Memory B cell (primary cell): Measurements from ENCODE around the gene FUT1.
"Not testable (repeated sequence)": the region's sequence is repeated elsewhere in the genome, so short reads cannot be mapped to it uniquely, and the experiment has no call there.

Experiments
- ATAC-seq: fragments of 150-1000 bp; cut with Tn5 transposase; 2 replicates; pipeline ENCODE4 v1.10.0; 2021; ENCODE audit warnings: low read depth, mild to moderate bottlenecking, moderate library complexity
- DNase-seq, 2 donors: peaks; one replicate each; pipeline ENCODE4 v3.0.0; 2022; ENCODE audit warnings: low spot score in 2 of 2
- H3K27ac Mint-ChIP-seq: one replicate; pipeline ENCODE4 v1.8.0; 2022; ENCODE audit warnings: mild to moderate bottlenecking, moderate library complexity, mixed read lengths
- H3K27me3 Mint-ChIP-seq: one replicate; pipeline ENCODE4 v1.8.0; 2022; ENCODE audit warnings: mixed read lengths
- H3K36me3 Mint-ChIP-seq: one replicate; pipeline ENCODE4 v1.8.0; 2022; ENCODE audit warnings: mild to moderate bottlenecking, mixed read lengths
- H3K4me1 Mint-ChIP-seq: one replicate; pipeline ENCODE4 v1.8.0; 2022; ENCODE audit warnings: mixed read lengths
- H3K4me3 Mint-ChIP-seq: one replicate; pipeline ENCODE4 v1.8.0; 2022; ENCODE audit warnings: mild to moderate bottlenecking, moderate library complexity, mixed read lengths
- H3K9me3 Mint-ChIP-seq: one replicate; pipeline ENCODE4 v1.8.0; 2022; ENCODE audit warnings: mixed read lengths

The FUT1 gene

DNA sequence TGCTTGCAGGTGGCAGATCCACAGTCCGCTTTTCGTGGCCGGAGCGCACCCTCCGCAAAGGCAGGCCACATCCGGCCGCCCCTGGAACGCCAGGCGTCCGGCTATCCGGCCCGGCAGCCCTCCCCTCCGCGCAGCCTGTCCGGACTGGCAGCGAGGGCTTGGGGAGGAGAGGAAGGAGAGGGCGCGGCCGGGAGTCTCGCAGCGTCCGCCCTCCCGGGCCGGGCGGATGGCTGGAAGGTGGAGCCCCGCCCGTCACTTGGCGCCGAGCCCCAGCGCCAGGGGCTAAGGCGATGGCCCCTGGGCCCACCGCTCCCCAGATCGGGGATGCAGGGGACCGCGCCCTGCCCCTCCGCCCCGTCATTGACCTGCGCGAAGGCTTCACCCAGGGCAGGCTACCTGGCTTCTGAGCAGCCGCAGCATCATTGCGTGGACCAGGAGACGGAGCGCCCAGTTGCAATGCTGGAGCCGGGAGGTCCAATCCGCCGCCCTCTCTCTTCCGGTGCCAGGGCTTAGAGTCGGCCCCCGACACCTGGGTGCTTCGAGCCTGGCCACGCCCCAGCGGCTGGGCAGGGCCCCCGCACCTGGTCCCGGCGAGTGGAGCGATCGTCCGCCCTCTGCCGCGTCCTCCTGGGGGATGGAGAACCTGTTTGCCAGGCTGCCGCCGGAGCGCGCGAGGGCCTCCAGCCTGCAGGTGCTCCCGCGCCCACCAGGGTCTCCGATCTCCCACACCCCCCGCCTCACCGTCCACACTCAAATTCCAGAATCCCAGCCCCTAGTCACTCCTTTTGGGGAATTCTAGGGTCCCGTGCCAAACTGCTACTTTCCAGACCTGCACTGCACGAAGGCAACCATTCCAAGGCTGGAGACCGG, at the start of gene FUT1:
FUT1 (minus strand) TSS at position 146 of the 870 bp plus-strand sequence. CDS start 1,360 bp downstream, outside the sequence.
- no peaks in the 10 kb centered on the region for H3K36me3 Mint-ChIP-seq
- peaks cover 15% of the 10 kb centered on the region for H3K4me1 Mint-ChIP-seq
- no peaks in the 10 kb centered on the region for H3K9me3 Mint-ChIP-seq
- ATAC-seq (peak; percentile 80), DNase-seq (no peak)
- H3K27me3 Mint-ChIP-seq = peaks cover 23% of the 10 kb centered on the region
- no peak within 1 kb of the TSS for H3K27ac Mint-ChIP-seq
- H3K4me3 Mint-ChIP-seq = peak within 1 kb of the TSS; percentile 75

DNA sequence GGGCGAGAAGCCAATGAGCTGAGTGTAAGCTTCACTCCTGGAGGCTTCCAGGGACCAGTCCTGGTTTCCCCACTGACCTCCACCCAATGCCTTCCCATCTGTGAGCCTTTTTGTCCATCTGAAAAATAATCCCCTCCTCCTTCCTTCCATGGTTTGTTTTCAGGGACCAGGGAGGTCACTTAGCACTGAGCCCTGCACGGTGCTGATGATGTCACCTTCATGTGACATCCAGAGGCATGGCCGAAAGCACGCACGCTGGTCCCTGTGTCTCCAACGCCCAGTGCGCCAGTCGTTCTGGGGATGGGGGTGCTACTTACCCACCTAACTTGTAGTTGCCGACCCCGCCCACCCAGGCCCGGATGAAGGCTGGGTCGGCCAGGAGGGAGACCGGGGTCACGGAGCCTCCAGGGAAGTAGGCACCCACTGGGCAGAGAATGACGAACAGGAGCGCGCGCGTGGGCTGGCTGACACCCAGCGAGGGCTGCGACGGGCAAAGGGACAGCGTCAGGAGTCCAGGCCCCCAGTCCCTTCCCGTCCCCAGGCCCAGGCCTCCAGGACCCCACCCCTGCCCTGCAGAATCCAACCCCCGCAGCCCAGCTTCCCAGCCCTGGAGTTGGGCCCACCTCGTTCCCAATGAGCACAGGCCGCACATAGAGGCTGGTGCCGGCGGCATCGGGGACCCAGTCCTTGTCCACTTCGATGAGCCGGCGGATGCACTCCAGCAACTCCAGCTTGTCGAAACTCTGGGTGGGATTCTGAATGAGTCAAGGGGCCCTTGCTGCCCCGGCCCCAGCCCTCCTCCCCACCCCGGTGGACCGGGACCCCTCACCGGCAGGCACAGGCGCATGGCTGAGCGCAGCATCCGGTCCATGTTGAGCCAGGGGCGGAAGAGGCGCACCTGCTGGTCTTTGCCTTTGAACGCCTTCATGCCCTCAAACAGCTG, 47.2 kb upstream of the FUT1 start:
- H3K9me3 Mint-ChIP-seq = no peaks in the 10 kb centered on the region
- no peak overlapping the region for H3K27ac Mint-ChIP-seq
- peaks cover 4% of the 10 kb centered on the region for H3K4me1 Mint-ChIP-seq
- no peak overlapping the region for H3K4me3 Mint-ChIP-seq
- no peaks in the 10 kb centered on the region for H3K27me3 Mint-ChIP-seq
- DNase-seq = no peak
- no peak for ATAC-seq
- peaks cover 4% of the 10 kb centered on the region for H3K36me3 Mint-ChIP-seq

DNA sequence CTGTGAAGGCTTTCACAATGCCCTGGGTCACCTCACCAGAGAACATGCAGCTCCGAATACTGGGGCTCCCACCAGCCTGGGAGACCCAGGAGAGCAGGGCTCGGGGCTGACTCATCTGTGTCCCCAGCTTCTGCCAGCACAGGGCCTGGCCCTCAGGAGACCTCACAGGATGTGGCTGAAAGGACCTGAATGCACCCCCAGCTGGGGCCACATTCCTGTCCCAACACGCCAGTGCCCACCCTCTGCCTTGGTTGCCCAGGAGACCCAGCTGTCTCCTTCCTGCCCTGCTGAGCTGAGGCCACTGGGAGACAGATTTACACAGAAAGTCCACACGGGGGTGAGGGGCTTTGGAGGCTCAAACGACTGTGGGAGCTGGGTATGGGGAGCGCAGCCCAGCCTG, 46.5 kb upstream of the FUT1 start:
- Mint-ChIP-seq H3K27ac (no peak overlapping the region), H3K36me3 (peaks cover 4% of the 10 kb centered on the region), H3K4me3 (no peak overlapping the region), H3K9me3 (no peaks in the 10 kb centered on the region), H3K4me1 (peaks cover 6% of the 10 kb centered on the region), H3K27me3 (no peaks in the 10 kb centered on the region)
- no peak for DNase-seq
- ATAC-seq = no peak

DNA sequence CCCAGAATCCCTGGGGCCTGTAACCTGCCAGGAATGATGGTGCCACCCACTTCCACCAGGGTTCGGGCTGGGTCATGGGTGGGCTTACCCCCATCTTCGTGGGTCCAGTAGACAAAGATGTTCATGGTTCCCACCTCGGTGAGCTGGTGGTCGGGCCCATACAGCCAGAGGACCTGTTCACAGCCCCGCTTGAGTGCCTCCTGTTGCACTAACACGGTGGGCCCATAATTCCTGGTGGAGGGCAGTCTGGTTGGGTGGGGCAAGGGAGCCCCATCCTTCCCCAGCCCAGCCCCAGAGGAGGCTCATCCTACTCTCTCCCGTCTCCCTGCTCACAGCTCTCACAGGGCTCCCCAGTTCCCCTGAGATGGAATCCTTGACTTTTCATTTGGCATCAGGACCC, 44.7 kb upstream of the FUT1 start:
- no peak overlapping the region for H3K4me3 Mint-ChIP-seq
- peaks cover 6% of the 10 kb centered on the region for H3K4me1 Mint-ChIP-seq
- H3K27ac Mint-ChIP-seq = no peak overlapping the region
- H3K36me3 Mint-ChIP-seq = peaks cover 2% of the 10 kb centered on the region
- H3K9me3 Mint-ChIP-seq = no peaks in the 10 kb centered on the region
- no peak for ATAC-seq
- no peaks in the 10 kb centered on the region for H3K27me3 Mint-ChIP-seq
- DNase-seq = no peak

DNA sequence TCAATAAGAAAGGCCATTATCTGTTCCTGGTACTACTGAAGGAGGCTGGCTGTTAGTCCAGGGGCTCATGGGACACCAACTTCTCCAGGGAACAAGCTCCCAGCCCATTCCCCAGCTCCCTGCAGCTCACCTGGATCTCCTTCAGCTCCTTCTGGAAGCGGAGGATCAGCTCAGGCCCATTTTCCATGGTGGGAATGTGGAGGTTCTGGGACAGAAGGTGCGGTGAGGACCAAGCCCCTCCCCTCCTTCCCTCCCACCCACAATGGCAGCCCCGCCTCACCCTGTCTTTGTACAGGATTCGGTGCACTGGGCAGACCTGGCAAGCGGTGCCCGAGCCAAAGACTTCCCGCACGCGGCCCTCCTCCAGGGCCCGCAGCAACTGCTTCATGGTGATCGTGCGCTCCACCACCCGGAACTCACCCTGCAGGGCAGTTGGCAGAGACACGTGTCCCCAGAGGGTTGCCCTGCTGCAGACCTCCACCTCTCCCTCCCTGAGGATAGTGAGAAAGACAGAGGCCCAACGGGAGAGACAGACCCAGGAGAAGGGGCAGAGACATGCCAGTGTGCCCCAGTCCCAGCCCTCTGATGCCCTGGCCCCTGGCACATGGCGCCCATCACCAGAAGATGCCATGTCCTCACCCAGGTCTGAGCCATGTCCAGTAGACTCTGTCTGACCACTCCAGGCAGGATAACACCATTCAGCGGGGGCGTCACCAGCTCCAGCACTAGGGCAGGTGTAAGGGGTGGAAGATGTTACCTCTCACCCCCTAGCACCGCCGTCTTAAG, 44.0 kb upstream of the FUT1 start:
- Mint-ChIP-seq H3K27ac (no peak overlapping the region), H3K27me3 (no peaks in the 10 kb centered on the region), H3K9me3 (no peaks in the 10 kb centered on the region), H3K36me3 (peaks cover 2% of the 10 kb centered on the region), H3K4me3 (no peak overlapping the region), H3K4me1 (peaks cover 6% of the 10 kb centered on the region)
- DNase-seq (no peak), ATAC-seq (no peak)

DNA sequence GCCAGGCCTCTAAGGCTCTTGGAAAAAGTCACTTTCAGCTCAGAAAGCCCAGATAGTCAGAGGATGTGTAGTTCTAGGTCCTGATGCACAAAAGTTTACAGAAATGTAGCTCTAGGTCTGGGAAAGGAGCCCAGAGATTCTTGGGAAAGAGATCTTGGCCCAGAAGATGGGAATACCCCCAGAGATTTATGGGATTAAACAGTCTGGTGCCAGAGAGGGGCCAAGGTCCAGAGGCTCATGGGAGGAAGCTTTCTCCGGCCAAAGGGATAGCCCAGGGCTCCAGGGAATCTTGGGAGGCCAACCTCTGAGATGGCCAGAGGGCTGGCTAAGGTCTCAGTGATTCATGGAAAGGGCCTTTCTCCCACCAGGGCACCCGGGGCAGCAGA, 43.2 kb upstream of the FUT1 start:
- peaks cover 6% of the 10 kb centered on the region for H3K4me1 Mint-ChIP-seq
- ATAC-seq = no peak
- H3K36me3 Mint-ChIP-seq = peaks cover 2% of the 10 kb centered on the region
- no peak for DNase-seq
- H3K4me3 Mint-ChIP-seq = peak overlapping the region; percentile 96
- H3K27me3 Mint-ChIP-seq = no peaks in the 10 kb centered on the region
- no peaks in the 10 kb centered on the region for H3K9me3 Mint-ChIP-seq
- peak overlapping the region; percentile 94 for H3K27ac Mint-ChIP-seq

DNA sequence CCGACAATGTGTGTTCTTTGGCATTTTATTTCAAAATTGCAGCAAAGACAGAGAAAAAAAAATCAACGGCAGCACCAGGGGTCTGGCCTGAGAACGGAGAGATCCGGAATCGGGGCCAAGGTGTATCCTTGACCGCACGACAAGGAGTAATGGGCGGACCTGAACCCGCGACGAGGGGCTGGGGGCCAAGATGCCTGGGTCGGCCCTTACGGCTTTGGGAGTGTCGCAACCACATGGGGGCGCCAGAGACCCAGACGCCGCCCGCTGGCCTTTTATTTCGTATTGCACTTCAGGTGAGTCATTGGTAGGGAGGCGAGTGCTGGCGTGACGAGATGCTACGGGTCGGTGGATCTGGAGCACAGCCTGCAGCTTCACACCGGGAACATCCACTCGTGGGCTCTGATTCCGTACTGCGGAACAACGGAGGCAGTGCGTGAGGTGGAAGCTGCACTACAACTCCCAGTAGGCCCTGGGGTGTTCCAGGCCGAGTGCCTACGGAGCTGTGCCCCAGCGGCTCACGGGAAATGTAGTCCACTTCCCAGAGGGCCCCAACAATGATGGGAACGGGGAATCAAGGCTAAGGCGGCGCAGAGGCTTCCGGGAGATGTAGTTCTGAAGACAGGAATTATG, 42.7 kb upstream of the FUT1 start:
- Mint-ChIP-seq H3K27me3 (no peaks in the 10 kb centered on the region), H3K36me3 (peaks cover under 1% of the 10 kb centered on the region), H3K9me3 (no peaks in the 10 kb centered on the region), H3K27ac (peak overlapping the region; percentile 94), H3K4me3 (peak overlapping the region; percentile 96), H3K4me1 (peaks cover 6% of the 10 kb centered on the region)
- DNase-seq (peak; percentile 80 to 87), ATAC-seq (peak; percentile 97)

DNA sequence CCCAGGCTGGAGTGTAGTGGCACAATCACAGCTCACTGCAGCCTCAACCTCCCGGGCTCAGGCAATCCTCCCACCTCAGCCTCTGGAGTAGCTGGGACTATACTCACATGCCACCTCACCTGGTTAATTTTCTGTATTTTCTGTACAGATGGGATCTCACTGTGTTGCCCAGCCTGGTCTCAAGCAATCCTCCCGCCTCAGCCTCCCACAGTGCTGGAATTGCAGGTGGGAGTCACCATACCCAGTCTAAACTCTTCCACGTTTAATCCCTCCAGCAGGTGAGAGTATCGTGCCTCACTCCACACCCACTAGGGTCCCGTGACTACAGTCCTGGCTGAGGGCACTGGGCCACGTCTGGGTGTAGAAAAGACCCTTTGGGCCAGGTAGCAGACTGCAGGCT, 41.9 kb upstream of the FUT1 start:
- ATAC-seq = no peak

DNA sequence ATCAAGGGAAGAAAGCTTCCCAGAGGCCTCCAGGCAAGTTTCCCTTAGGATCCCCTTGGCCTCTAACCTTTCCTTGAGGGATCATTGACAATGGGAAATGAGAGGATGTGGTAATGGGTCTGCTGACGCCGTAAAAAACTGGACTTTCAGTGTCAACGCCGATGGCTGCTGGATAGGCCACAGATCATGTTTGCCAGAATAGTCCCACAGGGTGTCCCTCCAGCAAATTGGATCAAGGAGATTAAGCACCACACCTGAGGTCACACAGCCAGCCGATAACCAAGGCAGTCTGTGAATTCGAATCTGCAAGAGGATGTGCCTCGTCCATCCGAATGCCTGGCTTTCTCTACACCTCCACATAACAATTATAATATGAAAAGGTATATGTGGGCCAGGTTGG, 40.8 kb upstream of the FUT1 start:
- no peaks in the 10 kb centered on the region for H3K27me3 Mint-ChIP-seq
- H3K4me3 Mint-ChIP-seq = no peak overlapping the region
- H3K27ac Mint-ChIP-seq = no peak overlapping the region
- ATAC-seq (no peak), DNase-seq (no peak)
- no peaks in the 10 kb centered on the region for H3K36me3 Mint-ChIP-seq
- peaks cover 6% of the 10 kb centered on the region for H3K4me1 Mint-ChIP-seq
- H3K9me3 Mint-ChIP-seq = no peaks in the 10 kb centered on the region

More for the DNA sequence above, 41.9 kb upstream of the FUT1 start:
- Mint-ChIP-seq H3K36me3 (no peaks in the 10 kb centered on the region), H3K27me3 (no peaks in the 10 kb centered on the region), H3K4me3 (peak overlapping the region; percentile 96), H3K27ac (peak overlapping the region; percentile 21), H3K4me1 (peaks cover 6% of the 10 kb centered on the region), H3K9me3 (no peaks in the 10 kb centered on the region)
- DNase-seq = no peak

DNA sequence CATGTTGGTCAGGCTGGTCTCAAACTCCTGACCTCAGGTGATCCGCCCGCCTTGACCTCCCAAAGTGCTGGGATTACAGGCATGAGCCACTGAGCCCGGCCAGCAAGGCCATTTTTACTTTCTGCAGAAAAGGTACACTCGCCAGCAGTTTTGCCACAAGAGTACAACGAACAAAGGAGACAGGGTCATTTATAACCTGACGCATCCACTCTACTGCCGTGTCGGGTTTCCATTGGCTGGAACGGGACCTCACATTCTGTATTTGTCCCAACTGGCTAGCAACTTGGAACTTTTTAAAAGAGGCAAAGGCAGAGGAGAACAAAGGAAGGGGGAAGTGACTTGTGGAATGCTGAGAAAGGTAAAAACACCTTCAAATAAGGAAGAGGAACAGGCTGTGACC, 34.9 kb upstream of the FUT1 start:
- H3K27me3 Mint-ChIP-seq, H3K27ac Mint-ChIP-seq, H3K9me3 Mint-ChIP-seq, H3K4me1 Mint-ChIP-seq, ATAC-seq, DNase-seq, H3K36me3 Mint-ChIP-seq, H3K4me3 Mint-ChIP-seq: not testable (repeated sequence)

DNA sequence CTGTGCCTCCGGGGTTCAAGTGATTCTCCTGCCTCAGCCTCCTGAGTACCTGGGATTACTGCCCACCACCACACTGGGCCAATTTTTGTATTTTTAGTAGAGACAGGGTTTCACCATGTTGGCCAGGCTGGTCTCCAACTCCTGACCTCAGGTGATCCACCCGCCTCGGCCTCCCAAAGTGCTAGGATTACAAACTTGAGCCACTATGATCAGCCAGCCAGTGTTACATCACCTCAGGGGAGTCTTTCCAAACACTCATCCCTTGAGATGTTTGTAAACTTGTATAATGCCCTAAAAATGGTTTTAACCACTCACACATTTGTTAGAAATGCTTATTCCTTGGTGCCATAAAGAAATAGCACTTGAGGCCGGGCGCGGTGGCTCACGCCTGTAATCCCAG, 34.0 kb upstream of the FUT1 start:
- not testable (repeated sequence) for H3K9me3 Mint-ChIP-seq, DNase-seq, H3K36me3 Mint-ChIP-seq, H3K4me3 Mint-ChIP-seq, H3K4me1 Mint-ChIP-seq, H3K27ac Mint-ChIP-seq, H3K27me3 Mint-ChIP-seq, ATAC-seq

DNA sequence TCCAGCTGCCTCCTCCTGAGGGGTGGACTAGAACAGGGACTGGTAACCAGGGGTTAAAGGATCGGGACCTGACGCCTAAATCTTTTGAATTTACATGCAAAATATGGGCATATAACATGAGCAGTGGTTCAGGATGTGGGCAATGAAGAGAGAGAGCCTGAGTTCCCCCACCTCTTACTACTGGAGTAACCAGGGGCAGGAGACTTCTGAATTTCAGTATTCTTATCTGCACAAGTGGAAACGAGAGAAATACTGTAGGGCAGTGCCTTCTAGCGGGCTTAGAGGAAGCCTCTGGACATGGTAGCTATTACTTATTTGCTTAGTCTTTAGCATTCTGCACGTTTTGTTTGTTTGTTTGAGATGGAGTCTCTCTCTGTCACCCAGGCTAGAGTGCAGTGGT, 32.1 kb upstream of the FUT1 start:
- ATAC-seq (no peak), DNase-seq (no peak)
- Mint-ChIP-seq H3K27me3 (no peaks in the 10 kb centered on the region), H3K9me3 (no peaks in the 10 kb centered on the region), H3K4me3 (no peak overlapping the region), H3K36me3 (no peaks in the 10 kb centered on the region), H3K27ac (no peak overlapping the region), H3K4me1 (peaks cover 12% of the 10 kb centered on the region)

DNA sequence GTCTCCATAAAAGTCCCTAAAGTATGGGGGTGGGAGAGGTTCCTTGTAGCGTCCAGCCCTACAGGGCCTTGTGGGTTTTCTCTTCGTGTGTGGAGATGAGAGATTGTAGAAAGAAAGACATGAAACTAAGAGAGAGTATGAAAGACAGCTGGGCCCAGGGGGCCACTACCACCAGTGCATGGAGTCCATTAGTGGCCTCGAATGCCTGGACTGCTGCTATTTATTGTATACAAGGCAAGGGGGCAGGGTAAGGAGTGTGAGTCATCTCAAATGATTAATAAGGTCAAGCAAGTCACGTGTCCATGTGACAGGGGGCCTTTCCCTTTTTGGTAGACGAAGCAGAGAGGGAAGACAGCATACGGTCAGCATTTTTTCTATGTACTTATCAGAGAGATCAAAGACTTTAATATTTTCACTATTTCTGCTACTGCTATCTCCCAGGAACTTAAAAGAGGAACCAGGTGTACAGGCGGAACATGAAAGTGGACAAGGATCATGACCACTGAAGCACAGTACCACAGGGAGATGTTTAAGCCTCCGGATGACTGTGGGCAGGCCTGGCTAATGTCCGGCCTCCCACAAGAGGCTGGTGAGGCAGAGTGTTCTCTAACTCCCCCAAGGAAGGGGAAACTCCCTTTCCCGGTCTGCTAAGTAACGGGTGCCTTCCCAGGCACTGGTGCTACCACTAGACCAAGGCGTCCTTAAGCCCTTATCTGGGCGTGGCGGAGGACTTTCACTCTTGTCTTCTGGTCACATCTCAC, 28.4 kb upstream of the FUT1 start:
- Mint-ChIP-seq H3K4me3 (no peak overlapping the region), H3K9me3 (no peaks in the 10 kb centered on the region), H3K27me3 (no peaks in the 10 kb centered on the region), H3K36me3 (no peaks in the 10 kb centered on the region), H3K27ac (no peak overlapping the region), H3K4me1 (peaks cover 9% of the 10 kb centered on the region)
- DNase-seq = no peak
- ATAC-seq = no peak
